ENCODE results near the gene PIP5K1A.
"Not testable (repeated sequence)": the region's sequence is repeated elsewhere in the genome, so short reads cannot be mapped to it uniquely, and the experiment has no call there.

Gene PIP5K1A

DNA sequence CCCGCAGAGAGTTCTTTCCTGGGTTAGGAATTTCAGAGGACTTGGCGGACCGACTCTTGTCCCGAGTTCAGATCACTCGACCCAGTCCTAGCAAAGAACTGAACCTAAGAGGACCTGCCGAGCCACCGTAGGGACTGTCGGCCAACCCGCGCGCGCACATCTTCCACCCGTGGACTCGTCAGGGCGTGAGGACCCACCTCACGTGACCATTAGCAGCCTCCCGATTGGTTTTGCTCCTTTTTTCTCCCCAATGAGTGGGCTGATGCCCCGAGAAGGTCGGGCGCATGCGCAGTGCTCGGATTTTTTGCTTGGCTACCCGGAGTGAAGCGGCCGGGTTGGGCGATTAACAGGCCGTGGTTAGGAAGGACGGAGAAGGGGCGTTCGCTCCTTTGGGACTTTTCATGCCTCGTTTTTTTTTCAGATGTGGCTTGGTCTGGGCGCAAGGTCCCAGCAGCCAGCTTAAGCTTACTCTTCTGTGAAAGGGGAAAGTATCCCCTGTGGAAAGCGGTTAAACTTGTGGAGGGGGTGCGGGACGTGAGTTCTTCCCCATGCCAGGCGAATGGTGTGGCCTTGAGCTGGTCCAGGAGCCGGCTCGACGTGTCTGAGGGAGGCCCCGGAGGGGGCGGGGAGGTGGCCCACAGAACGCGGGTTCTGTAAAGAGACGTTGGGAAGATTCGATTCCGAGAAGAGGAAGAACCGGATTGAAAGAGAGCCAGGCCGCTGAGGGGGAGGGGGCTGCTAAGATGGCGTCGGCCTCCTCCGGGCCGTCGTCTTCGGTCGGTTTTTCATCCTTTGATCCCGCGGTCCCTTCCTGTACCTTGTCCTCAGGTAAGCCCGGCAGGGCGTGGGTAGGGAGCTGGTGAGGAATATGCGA lies at the start of gene PIP5K1A:
Gene PIP5K1A (plus strand): TSS at position 299 of the 874 bp plus-strand sequence. CDS start 445 bp downstream, at position 744.
- peak; percentile 98 for DNase-seq

DNA sequence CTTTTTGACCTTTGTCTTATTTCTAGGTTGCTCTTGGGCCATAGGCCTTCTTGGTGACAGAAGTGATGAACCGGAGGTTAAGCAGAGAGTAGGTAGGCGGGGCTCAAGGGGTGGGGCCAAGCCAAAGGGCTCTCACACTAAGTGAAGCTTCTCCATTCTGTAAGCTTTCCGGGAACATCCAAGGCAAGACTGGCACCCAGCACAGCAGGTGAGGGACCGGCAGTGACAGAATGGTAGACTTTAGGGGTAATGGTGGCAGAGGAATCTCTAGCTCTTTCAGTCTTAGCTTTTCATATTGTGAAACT lies 41.9 kb upstream of the PIP5K1A start, which contains the start of gene TNFAIP8L2:
Gene TNFAIP8L2 (plus strand): TSS at position 135 of the 305 bp plus-strand sequence. CDS start 2,049 bp downstream, outside the sequence.
- DNase-seq = no peak

- DNase-seq = no peak
These were observed 41.3 kb upstream of the PIP5K1A start for GRCh38 chr1:151157067-151157531.

- DNase-seq = no peak
These were observed 40.0 kb upstream of the PIP5K1A start for GRCh38 chr1:151158326-151158725.

- no peak for DNase-seq
These were observed 39.6 kb upstream of the PIP5K1A start for GRCh38 chr1:151158751-151159251.

- DNase-seq = no peak
These were observed 39.0 kb upstream of the PIP5K1A start for GRCh38 chr1:151159373-151159772.

DNA sequence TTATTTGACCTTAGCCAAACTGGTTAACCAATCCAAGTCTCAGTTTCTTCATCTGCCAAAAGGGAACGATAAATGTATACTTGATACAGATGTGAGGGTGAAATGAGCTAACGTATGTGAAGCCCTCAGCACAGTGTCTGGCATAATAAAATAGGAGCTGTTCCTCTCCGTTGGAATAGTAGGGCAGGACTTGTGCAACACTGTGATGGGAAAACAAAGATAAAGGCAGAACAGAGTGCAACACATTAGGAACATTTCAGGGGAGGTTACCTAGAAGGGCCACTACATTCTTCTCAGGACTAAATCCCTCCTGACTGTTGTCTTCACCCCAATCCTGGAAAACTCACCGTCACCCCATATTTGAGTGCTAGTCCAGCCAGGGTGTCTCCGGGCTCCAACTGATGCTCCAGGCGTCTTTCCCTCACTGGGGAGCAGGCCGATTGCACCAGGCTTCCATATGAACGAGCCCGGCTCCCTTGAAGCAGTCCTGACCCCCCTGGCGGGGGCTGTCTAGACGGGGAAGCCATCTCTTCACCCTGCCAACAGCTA lies 33.5 kb upstream of the PIP5K1A start:
- DNase-seq = no peak

DNA sequence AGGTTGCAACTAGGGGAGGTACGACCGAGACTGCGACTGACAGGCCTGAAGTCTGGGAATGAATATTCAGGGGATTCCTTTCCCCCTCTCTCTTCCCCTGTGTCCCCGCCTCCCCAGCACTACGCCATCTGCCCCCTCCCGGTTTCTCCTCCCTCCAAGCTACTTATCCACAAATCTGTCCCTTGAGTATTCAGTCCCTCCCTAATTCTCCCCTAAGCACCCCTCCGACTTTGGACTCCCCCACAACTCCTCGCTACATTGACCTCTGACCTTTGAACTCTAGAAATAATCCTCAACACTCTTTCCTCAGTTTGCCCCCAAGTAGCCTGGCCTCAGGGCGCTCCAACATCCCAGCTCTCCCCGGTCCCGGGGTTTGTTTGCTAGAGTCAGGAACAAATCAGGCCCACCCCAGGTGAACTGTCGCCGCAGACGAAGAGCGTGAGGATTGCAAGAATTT lies 33.0 kb upstream of the PIP5K1A start:
- DNase-seq = peak; percentile 74

- peak; percentile 96 for DNase-seq
These were observed 32.4 kb upstream of the PIP5K1A start, which contains the start of the genes LYSMD1 and SCNM1 for GRCh38 chr1:151165738-151166504. Gene LYSMD1, minus strand, starts transcription at chr1:151165902. Its CDS starts 644 bp downstream, at chr1:151165258. Gene SCNM1, plus strand, starts transcription at chr1:151166144. Its CDS starts 9 bp downstream, at chr1:151166153.

- no peak for DNase-seq
These were observed 31.8 kb upstream of the PIP5K1A start for GRCh38 chr1:151166505-151166956.

DNA sequence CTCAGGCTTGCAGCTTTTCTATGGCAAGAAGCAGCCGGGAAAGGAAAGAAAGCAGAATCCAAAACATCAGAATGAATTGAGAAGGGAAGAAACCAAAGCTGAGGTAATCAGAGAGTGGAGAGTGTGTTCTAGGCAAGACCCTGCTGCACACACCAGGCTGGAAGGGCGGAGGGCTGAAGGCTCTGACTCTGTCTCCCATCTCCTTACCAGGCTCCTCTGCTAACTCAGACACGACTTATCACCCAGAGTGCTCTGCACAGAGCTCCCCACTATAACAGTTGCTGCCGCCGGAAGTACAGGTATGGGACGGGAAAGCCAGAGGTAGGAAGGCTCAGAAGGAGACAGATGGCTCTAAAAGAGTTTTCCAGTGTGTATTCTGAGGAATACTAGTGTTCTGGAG lies 31.2 kb upstream of the PIP5K1A start:
- DNase-seq = no peak

DNA sequence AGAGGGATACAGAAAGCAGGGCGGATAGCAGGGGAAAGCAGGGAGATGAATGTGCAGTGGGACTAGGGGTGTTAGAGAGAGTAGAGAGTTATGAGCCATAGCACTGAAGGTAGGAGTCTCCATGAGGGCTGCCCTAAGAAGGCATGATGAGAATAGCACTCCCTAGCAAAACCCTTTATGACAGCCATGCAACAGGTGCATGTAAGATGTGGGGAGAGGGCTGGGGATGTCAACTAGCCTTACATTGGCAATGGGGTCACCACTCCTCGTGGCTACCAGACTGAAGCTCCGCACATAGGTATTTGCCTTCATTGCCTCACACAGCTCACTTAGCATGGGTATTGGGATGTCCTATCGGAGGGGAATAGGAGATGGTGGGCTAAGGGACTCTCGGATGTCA lies 27.2 kb upstream of the PIP5K1A start:
- DNase-seq = no peak

DNA sequence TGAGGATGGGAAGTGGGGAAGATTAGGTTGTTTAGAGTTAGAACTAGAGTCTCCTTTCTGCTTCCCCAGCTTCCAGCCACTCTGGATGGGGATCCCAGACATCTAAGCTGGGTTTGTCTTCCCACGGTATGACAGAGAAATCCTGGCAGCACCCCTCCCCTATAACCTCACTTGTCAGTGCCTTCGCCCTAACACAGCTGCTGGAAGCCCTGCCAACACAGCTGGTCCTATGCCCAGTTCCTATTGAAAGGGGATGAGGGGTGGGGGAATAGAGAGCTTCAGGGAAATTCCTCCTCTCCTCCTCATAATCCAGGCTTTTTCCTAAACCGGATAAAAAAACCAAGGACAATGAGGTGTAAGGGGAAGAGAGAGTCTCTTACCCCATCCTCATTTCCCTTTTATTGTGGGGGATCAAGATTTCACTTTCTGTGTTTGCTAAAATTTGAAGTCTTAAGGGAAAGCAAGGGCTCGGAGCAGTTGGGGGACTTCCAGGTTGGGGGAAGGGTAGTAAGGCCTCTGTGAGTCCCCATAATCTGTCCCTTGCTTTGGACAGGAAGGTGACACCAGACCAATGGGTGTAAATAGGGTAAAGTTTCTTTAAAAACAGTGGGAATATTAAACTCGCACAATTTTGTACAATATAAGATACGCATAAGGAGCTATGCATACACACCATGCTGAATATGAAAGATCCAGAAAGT lies 23.2 kb upstream of the PIP5K1A start:
- no peak for DNase-seq

DNA sequence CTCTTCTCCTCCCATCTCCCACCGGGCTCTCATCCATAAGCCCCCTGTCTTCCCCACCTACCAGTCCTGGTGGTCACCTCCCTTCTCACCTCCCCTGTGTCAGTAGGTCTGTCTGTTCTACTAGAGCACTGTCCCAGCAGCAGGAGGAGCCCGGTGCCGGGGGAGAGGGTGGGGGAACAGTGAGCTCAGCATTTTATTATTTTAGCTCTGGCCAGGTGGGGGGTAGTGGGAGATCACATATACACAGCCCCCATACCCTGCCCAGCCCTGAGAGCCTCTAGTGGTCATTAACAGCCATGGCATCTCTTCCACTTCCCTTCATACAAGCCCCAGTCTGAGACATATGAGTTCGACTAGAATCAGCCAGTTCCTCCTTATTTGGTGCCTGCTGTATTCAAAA lies 22.5 kb upstream of the PIP5K1A start, which contains the start of gene TMOD4:
Gene TMOD4 (minus strand): TSS at position 119 of the 400 bp plus-strand sequence. CDS start 1,106 bp downstream, outside the sequence.
- DNase-seq = no peak

GRCh38 chr1:151176514-151177045 lies 21.8 kb upstream of the PIP5K1A start:
- DNase-seq = no peak

- DNase-seq = no peak
These were observed 14.1 kb upstream of the PIP5K1A start for GRCh38 chr1:151184211-151184610.

DNA sequence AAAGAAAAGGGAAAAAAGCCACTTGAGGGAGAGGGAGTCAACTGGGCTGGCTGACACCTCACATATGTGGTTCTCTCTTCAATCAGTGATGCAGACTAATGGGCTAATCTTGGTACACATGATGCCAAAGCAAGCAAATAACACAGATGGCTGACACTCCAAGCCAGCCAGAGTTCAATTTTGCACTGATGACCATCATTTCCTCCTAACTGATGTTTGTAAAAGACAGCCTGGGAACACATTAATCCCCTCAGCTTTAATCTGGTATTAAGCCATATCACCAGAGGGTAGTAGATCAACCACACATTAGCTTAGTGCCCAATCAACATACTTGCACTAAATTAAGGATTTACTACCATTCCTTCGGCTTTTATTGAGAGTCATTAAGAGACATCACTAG lies 11.1 kb upstream of the PIP5K1A start:
- DNase-seq = no peak

DNA sequence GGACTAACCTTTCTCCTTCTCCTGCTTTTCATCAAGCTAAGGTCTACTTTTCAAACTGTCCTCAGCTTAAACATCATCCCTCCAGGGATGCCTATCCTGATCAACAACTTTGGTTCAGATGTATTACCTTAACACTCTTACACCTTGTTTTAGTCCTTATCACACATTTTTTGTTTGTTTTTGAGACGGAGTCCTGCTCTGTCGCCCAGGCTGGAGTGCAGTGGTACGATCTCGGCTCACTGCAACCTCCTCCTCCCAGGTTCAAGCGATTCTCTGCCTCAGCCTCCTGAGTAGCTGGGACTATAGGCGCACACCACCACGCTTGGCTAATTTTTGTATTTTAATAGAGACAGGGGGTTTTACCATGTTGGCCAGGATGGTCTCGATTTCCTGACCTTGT lies 9.7 kb upstream of the PIP5K1A start:
- DNase-seq = not testable (repeated sequence)

GRCh38 chr1:151189637-151190445 lies 8.5 kb upstream of the PIP5K1A start, which contains the start of gene VPS72:
Gene VPS72, minus strand, starts transcription at chr1:151190197. Its CDS starts 76 bp downstream, at chr1:151190121.
- DNase-seq = peak; percentile 89

DNA sequence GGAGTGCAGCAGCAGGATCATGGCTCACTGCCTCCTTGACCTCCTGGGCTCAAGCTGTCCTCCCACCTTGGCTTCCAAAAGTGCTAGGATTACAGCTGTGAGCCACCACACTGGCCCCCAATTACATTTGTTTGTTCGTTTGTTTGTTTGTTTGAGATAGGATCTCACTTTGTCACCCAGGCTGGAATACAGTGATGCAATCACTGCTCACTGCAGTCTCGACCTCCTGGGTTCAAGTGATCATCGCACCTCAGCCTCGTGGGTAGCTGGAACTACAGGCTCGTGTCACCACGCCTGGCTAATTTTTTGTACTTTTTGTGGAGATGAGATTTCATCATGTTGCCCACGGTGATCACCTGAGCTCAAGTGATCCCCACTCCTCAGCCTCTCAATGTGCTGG lies 6.3 kb upstream of the PIP5K1A start:
- no peak for DNase-seq

GRCh38 chr1:151193304-151193703 lies 5.0 kb upstream of the PIP5K1A start:
- no peak for DNase-seq
